Daoy (cell line): ENCODE results near the gene PRKG1. TPM values are rescaled to one million over a fixed set of nuclear protein-coding genes. Genes with fewer than 3 reads are reported as not detected.
"Not testable (repeated sequence)": the region's sequence is repeated elsewhere in the genome, so short reads cannot be mapped to it uniquely, and the experiment has no call there.

Experiments used
- DNase-seq: peaks from one replicate; pipeline ENCODE4 v3.0.0-alpha.2; 2015; ENCODE audit warnings: low read depth
- total RNA-seq: library from RNA; depleted of rRNA; stranded (reverse); fragments of >200 nt; shearing (Covaris generic); gene quantifications from 2 replicates; pipeline ENCODE4 v1.2.3, GENCODE V29; 2014

Gene PRKG1
- total RNA-seq, 1 experiment from 2014 or later: 1.5 TPM

DNA sequence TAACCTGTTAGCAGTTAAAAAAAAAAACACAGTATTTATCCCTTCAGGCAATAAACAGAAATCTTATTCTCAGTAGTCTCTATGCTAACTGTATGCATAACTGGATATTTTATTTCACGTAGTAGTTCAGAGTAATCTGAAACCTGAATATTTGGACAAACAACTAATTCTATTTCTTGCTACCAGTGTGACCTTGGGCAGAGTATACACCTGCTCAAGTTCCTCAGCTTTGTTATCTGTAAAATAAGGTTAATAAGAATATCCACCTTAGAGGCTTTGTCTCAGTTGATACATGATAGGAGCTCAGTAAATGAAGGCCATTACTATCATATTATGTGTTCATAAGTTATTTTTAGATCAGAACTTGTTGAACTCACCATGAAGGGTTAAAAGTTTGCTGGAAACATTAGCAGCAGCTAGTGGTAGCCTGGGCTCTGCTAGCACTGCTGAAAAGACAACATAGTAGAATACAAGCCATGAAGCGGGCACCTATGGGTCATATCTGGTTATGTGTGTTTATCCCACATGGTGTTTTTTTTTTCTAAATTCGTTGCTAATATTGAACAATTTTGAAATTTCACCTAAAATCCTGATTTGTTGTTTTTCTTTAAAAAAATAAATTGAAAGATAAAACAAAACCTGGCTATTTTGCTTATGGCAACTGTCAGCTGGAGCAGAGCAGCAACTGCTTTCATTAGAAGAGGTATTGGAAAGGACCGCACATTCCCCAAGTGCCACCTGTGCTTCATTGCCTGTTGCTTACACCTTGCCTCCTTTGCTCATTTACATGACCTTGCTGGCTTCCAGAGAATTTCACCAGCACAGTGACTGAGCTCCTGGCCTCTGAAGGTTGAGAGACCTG lies 303.0 kb downstream of the PRKG1 start:
- DNase-seq: no peak

DNA sequence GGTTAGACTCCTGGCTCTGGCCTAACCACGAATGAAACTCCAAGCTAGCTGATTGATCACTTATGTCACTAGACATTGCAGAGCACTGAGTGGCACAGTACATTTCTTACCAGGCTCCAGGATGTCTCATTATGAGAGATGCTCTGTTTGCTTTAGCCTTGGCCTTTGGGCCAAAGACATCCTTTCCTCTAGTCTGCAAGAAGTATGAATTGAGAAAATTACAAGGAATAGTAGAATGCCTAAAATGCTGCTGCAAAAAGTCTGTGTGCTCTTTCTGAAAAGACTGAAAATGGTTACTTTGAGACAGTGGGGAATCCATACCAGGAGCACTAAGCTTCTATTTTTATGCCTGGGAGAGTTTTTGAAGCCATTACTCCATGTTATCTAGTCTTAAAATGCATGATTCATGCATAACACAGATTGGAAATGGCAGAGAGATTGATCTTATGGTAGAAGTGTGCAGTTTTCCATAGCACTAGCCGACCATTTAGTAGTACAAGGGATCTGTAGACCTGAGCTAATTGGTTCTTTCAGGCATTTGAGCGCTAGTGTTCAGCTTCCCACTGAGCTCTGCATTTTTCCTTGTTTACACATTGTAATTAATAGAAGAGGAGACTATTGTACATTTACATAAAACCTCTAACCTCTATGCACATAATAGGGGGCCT lies 303.8 kb downstream of the PRKG1 start:
- DNase-seq: no peak

DNA sequence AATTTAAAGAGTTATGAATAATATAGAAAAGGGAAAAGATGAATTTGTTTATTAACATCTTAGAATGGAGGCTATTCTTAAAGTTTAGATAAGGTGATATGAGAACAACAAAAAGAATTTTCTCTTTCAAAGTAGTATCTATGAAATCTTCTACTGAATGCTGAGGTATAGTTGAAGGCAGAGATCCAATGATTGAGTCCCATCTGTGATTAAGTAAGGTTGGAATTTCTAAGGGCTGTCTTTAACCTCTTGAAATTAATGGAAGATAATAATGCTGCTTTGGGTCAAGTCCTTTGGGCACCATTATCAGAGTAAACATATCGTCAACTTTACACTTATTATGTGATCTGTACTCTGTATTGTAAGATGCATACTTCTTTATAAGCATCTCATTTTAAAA lies 307.9 kb downstream of the PRKG1 start:
- no peak for DNase-seq

DNA sequence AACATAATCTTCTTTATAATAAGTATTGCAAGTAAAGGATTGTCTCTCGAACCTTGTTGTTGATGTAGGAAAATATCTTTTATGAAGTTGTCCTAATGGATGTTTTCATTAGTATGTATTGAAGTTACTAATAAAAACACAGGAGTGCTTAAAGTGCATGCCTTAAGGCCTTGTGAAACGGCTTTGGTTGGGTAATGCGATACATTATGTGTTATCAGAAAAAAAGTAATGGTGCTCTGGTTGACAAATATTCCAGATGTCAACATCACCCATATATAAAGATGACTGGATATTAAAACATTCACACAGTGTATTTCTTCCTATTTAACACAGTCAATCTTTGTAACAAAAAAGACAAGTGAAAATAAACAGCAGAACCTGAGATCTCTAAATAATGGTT lies 310.7 kb downstream of the PRKG1 start:
- DNase-seq: no peak

DNA sequence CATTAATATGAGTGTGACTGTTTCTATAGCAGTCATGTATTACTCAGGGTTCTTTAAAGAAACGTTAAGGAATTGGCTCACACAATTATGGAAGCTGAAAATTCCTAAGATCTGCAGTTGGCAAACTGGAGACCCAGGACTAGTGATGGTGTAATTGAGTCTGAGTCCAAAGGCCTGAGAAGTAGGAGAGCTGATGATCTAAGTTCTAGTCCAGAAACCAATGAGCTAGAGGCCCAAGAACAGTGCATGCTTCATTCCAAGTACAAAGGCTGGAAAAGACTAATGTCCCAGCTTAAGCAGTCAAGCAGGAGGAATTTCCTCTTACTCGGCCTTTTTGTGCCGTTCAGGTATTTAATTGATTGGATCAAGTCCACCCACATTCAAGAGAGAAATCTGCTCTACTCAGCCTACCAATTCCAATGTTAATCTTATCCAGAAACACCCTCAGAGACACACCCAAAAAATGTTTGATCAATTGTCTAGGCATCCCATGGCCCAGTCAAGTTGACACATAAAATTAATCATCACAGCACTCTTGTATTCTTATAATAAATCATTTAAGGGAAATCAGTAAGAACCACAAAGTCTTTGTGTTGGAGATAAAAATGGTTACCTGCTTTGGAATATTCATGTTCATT lies 312.1 kb downstream of the PRKG1 start:
- DNase-seq: no peak

DNA sequence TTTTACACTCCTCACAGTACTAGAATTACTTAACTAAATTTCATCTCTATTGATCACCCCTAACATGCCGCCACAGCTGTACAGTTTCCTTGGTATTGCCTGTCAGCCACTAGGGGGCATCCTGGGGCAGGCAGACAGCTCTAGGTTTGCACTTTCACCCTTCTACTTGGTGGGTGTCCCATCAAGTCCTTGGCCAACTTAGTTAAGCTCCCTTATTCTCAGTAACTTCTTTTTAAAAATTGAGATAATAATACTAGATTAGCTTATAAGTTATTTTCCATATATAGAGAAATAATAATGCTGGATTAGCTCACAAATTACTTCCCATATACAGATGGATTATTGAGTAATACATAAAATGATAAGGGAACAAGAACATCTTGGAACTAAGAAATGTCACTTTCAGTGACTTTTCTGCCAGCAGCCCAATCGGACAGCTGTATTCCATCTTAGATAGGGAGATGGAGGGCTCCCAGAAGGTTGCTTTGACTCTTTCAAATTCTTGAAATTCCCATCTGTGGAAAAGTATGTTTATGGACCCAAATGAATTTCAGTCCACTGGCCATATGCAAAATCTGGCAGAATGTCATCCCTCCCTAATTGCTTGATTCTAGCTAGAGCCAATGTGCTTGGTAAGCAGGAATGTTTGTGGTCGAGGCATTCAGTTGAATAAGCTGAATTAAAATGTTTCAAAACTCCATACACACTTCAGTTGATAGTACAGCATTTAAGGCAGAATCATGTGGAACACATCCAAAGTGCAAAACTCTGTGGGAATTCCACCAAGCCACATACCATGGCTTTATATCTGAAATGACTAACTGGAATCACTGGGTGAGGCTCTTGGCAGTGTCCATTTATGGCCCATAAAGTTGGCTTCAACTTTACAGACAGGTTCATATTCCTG lies 315.4 kb downstream of the PRKG1 start:
- peak; percentile 58 for DNase-seq

DNA sequence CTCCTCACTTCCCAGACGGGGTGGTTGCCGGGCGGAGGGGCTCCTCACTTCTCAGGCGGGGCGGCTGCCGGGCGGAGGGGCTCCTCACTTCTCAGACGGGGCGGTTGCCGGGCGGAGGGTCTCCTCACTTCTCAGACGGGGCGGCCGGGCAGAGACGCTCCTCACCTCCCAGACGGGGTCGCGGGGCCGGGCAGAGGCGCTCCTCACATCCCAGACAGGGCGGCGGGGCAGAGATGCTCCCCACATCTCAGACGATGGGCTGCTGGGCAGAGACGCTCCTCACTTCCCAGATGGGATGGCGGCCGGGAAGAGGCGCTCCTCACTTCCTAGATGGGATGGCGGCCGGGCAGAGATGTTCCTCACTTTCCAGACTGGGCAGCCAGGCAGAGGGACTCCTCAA lies 318.7 kb downstream of the PRKG1 start:
- DNase-seq: not testable (repeated sequence)

DNA sequence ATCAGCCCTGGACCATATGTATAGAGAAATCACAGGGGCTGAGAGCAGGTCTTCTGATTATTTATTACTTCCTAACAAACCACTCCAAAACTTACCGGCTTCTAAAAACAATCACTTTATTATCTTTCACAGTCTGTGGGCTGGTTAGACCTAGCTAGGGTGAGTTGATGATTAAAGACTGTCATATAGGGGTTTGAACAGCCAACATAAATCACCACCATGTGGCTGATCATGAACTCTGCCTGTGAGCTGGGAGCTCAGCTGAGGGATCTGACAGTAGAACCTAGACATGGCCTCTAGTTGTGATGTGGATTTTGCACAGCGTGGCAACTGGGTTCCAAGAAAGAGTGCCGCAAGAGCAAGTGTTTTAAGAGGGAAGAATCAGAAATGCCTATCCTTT lies 319.8 kb downstream of the PRKG1 start:
- no peak for DNase-seq

DNA sequence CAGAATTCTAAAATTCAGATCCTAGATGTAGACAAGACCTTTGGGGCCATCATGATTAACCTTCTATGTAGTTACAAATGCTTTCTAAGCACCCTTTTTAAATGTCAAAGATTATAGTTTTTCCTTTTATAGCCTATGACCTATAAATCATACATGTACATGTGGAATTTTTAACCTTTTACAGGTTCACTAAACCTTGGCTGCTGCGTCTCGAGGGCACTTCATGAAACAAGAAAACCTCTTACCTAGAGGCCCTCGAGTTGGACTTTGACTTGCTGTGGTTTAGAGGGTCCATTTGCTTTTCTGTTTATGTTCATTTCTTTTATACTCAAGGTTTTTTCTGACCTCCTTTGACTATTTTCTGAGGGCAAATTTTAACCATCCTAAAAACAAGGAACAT lies 323.0 kb downstream of the PRKG1 start:
- no peak for DNase-seq

DNA sequence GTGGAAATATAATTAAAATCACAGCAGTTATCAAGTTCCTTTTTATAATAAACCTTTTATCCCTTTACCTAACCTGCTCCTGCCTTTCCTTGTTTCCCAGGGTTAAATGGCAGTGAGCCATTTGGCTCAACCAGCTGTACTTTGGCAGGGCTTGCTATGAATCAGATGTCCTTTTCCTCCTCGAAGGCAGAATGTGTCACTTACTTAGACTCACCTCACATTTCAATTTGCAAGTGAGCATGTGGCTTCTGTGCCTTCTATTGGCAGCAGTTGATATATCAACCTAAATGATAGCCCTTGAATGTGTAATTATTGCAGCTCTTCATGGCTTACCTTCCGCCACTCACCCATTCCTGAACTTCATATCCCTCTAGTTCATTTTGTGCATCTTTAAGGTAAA lies 323.4 kb downstream of the PRKG1 start:
- peak; percentile 66 for DNase-seq

DNA sequence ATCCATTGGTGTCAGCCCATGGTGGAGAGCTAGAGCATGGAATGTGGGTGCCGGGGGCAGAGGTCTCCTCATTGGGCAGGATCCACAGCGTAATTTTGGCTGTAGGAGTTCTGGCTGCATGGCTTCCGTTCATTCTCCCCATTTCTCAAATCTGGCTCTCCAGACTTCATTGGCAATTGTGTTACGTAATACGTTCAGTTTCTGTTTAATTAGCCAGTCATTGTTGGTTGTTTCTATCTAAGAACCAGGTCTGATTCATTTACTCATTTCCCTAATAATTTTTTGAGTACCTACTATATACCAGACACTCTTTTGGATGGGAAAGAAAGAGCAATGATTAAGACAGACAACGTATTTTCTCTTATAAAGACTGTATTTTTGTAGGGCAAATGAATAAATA lies 325.6 kb downstream of the PRKG1 start:
- no peak for DNase-seq

DNA sequence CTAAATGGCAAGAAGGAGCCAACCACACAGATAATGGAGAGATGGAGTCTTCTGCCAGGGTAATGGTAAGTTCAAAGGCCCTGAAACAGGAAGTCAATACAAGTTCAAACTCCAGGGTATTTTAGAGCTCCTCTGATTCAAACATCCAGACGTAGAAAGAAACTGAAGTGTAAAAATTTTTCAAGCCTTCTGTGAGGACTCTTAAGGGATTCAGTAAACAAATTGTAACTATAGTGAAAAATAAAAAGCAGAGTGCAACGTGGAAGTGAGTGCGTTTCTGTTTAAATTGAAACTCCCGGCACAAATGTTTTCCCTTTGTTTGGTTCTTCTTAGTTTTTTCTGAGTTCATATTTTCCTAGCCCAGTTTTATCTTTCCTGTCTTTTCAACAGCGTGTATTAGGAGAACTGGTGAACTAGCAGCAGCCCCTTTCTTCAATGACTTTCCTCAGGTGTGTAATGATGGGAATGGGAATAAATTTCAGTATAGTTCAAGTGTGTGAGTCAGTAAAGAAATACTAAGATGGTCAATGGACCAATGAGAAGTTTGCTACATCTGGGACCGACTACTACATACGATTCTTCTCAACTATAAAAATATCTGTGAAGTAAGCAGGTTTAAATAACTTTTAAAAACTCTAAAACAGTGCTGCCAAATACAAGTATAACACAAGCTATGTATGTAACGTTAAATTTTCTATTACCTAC lies 326.3 kb downstream of the PRKG1 start:
- no peak for DNase-seq

DNA sequence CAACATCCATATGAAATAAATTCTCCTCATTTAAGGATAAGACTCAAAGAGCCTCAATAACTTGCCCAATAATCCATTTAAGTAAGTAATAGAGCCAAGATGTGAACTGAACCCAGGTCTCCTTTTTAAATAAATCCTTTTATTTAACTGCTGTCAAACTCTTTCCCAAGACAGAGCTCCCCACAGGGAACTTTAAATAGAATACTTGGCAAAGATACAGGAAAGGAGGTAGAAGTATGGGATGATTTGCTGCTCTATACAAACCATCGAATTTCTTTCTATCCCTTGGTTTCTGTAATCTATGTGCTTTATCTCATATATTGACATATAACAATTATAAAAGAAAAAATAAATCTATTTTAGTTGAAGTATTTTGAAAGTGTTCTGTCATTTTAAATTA lies 329.2 kb downstream of the PRKG1 start:
- DNase-seq: no peak

DNA sequence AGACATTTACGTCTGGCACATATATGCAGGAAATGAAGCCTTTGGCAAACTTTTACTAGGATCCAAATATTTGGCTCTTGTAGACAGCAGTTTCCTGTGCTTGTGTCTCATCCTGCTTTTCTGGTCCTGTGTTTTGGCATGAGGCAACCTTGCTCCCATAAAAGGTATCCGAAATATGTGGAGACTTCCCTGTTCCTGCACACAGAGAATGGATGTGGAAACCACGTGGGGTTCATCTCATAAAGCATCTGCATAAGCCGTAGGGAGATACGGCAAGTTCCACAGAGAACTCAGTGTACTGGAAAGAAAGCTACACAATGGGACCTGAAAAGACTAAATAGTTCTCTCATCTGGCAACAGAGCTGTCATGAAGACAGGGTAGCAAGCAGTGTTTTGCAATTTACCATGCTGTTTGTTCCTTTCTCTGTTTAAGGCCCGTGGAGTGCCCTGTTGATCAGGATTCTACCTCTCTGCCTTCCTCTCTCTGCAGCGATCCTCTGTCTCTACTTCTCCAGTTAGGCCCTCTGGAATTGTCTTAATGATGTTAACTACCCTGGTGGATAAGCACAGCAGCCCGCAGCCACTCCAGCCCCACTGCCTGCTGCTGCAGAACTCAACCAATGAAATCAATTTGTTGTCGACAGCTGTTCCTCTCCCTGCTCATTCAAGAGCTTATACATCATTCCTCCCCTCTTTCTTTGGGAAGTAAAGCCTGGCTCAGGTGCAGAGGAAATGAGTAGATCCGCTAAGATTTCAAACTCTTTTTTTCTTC lies 331.5 kb downstream of the PRKG1 start:
- no peak for DNase-seq

DNA sequence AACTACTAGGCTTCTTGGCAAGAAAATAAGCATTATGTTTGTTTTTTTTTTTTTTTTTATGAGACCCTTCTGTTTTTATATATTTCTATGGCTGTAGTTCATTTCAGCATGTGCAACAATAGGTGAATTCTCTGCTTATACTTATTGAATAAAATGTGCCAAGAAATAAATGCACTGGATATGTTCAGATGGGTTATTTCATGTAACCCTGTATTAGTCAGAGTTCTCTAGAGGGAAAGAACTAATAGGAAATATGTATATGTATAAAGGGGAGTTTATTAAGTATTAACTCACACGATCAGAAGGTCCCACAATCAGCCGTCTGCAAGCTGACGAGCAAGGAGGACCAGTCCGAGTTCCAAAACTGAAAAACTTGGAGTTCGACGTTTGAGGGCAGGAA lies 332.3 kb downstream of the PRKG1 start:
- DNase-seq: no peak

DNA sequence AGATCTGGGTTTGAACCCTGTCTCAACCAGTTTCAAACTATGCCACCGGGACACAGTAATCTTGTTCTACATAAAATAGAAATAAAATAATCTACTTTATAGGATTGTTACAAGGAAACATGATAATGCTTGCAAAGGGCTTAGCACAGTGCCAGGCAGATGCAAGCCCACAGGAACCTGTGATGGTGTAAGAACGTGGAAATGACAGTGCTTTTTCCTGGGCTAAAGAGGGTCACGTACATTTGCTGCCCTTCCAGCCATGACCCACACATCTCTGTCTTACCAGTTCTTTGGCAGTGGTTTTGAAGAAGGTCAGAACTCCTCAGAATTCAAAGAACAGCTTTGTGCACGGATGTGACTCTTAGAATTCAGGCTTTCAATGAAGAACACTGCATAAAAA lies 342.2 kb downstream of the PRKG1 start:
- no peak for DNase-seq

DNA sequence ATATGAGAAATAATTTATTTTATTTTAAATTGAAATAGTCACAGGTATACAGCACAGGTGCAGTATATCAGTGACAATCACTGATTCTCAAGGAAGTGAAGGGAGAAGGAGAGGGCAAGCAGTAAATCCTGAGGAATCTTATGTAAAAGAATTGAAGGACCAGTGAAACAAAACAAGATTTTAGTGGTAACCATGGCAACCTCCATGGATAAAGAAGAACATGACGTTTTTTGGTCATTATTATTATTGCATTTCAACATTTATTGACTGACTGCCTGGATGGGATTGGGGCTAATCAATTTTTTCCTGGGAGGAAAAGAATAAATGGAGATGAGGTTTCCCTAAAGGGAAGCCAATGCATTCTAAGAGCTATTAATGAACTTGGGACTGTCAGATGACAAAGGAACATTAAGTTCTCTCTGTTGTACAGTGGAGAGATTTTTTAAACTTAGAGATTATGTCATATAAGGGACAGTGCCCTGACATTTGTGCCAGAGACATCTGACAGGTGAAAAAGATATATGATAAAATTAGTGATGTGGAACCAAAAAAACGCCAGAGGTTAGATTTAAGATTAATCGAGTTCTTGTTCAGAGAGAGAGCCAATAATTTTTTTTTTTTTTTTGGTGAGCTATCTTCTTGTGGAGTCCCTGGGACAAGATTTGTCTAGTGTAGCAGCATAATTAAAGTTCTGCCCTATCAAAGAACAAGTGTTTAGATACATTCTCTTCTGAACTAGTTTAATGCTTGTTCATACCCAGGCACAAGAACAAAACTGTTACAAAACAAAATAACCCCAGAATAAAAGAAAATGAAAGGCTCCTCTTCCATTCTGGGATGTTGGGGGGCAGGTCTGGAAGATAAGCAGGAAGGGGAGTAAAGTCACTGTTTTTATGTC lies 345.2 kb downstream of the PRKG1 start:
- no peak for DNase-seq

DNA sequence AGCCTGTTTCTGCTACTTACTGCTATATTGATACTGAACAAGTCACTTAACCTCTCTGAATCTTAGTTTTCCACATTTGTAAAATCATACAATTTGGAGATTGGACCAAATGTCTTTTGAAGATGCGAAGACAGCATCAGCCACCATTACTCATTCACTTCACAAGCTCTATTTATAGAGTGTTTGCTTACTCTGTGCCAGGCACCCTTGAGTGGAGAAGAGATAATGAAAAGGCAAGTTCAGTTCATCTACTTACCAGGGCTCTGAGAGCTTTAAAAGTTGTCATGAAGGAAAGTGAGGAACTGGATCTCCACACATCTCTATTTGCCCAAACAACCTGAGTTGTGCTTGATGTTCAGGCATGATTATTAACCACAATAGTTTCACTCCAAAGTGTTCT lies 347.6 kb downstream of the PRKG1 start:
- DNase-seq: no peak
